OCI-LY1 (cell line): ENCODE measurements around the gene RAB7B.

Experiments
- H2AFZ ChIP-seq: fragments of 200-600 bp; sonication (generic), shearing (Covaris generic); 2 replicates; pipeline ENCODE4 v1.6.0; 2014; ENCODE audit warnings: antibody characterized with exemption, mild to moderate bottlenecking, low read length
- H3F3A ChIP-seq: fragments of 200-600 bp; sonication (generic), shearing (Covaris generic); 2 replicates; pipeline ENCODE4 v1.6.0; 2014; ENCODE audit warnings: mild to moderate bottlenecking, antibody characterized with exemption, low read length, moderate library complexity; ENCODE audit not compliant: insufficient read depth
- H3K27ac ChIP-seq: fragments of 200-600 bp; sonication (generic); 2 replicates; pipeline ENCODE4 v1.5.1; 2014; ENCODE audit warnings: low read length, mixed run types, mild to moderate bottlenecking, low read depth; ENCODE audit not compliant: poor library complexity, severe bottlenecking
- H3K27me3 ChIP-seq: fragments of 200-600 bp; sonication (generic); 2 replicates; pipeline ENCODE4 v1.6.0; 2014; ENCODE audit warnings: antibody characterized with exemption, mild to moderate bottlenecking, low read length, moderate library complexity; ENCODE audit not compliant: insufficient read depth
- H3K36me3 ChIP-seq: fragments of 200-600 bp; sonication (generic); 2 replicates; pipeline ENCODE4 v1.6.1; 2014; ENCODE audit warnings: mild to moderate bottlenecking, antibody characterized with exemption, low read length, moderate library complexity, mixed read lengths; ENCODE audit not compliant: insufficient read depth
- H3K4me1 ChIP-seq: fragments of 200-600 bp; sonication (generic); 2 replicates; pipeline ENCODE4 v1.5.1; 2014; ENCODE audit warnings: mild to moderate bottlenecking, low read length, moderate library complexity; ENCODE audit not compliant: insufficient read depth, severe bottlenecking
- H3K4me2 ChIP-seq: fragments of 200-600 bp; sonication (generic), shearing (Covaris generic); 2 replicates; pipeline ENCODE4 v1.6.1; 2014; ENCODE audit warnings: low read length
- H3K4me3 ChIP-seq: fragments of 200-600 bp; sonication (generic); 2 replicates; pipeline ENCODE4 v1.5.1; 2014; ENCODE audit warnings: low read length, low read depth, mild to moderate bottlenecking, mixed read lengths; ENCODE audit not compliant: poor library complexity, severe bottlenecking
- H3K79me2 ChIP-seq: fragments of 200-600 bp; shearing (Covaris generic); 2 replicates; pipeline ENCODE4 v1.6.1; 2016; ENCODE audit warnings: mixed run types, low read length, mixed read lengths; ENCODE audit not compliant: insufficient read depth
- H3K9ac ChIP-seq: fragments of 200-600 bp; sonication (generic), shearing (Covaris generic); 2 replicates; pipeline ENCODE4 v1.6.1; 2014; ENCODE audit warnings: mild to moderate bottlenecking, low read length, mixed read lengths
- H3K9me2 ChIP-seq: fragments of 200-600 bp; sonication (generic), shearing (Covaris generic); 2 replicates; pipeline ENCODE4 v1.6.1; 2014; ENCODE audit warnings: low read depth, mild to moderate bottlenecking, low read length, mixed read lengths
- H3K9me3 ChIP-seq: fragments of 200-600 bp; shearing (Covaris generic); 2 replicates; pipeline ENCODE4 v1.6.1; 2014; ENCODE audit warnings: low read length, mixed read lengths
- H4K20me1 ChIP-seq: fragments of 200-600 bp; sonication (generic), shearing (Covaris generic); 2 replicates; pipeline ENCODE4 v1.6.0; 2016; ENCODE audit warnings: mild to moderate bottlenecking, low read length; ENCODE audit not compliant: insufficient read depth
- EZH2 ChIP-seq: fragments of 200-600 bp; sonication (generic), shearing (Covaris generic); IDR thresholded peaks from 2 replicates; pipeline ENCODE4 v1.8.0; 2017; ENCODE audit warnings: borderline replicate concordance, mixed run types, mild to moderate bottlenecking, antibody characterized with exemption, low read length, moderate library complexity, mixed read lengths
- TF ChIP-seq, protein P1 (sequence below): fragments of 200-600 bp; sonication (generic), shearing (Covaris generic); IDR thresholded peaks from 2 replicates; pipeline ENCODE4 v1.5.1; 2017; ENCODE audit warnings: mild to moderate bottlenecking, antibody characterized with exemption, low read length, moderate library complexity, mixed read lengths

Gene RAB7B

GRCh38 chr1:205936846-205937586, 66.2 kb downstream of the RAB7B start:
- no peaks in the 10 kb centered on the region for H3F3A ChIP-seq
- TF ChIP-seq, protein P1, sequence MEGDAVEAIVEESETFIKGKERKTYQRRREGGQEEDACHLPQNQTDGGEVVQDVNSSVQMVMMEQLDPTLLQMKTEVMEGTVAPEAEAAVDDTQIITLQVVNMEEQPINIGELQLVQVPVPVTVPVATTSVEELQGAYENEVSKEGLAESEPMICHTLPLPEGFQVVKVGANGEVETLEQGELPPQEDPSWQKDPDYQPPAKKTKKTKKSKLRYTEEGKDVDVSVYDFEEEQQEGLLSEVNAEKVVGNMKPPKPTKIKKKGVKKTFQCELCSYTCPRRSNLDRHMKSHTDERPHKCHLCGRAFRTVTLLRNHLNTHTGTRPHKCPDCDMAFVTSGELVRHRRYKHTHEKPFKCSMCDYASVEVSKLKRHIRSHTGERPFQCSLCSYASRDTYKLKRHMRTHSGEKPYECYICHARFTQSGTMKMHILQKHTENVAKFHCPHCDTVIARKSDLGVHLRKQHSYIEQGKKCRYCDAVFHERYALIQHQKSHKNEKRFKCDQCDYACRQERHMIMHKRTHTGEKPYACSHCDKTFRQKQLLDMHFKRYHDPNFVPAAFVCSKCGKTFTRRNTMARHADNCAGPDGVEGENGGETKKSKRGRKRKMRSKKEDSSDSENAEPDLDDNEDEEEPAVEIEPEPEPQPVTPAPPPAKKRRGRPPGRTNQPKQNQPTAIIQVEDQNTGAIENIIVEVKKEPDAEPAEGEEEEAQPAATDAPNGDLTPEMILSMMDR, result no peak
- no peak for TF ChIP-seq EZH2
- H3K36me3 ChIP-seq, result no peaks in the 10 kb centered on the region
- H3K4me1 ChIP-seq, result no peaks in the 10 kb centered on the region
- no peaks in the 10 kb centered on the region for H4K20me1 ChIP-seq
- H3K4me2 ChIP-seq, result no peak overlapping the region
- no peak overlapping the region for H3K9ac ChIP-seq
- no peak overlapping the region for H3K4me3 ChIP-seq
- no peak overlapping the region for H3K27ac ChIP-seq
- H3K9me2 ChIP-seq, result no peaks in the 10 kb centered on the region
- peaks cover 6% of the 10 kb centered on the region; the same call in 1 of the 2 replicates for H3K27me3 ChIP-seq
- no peaks in the 10 kb centered on the region for H3K9me3 ChIP-seq
- no peaks in the 10 kb centered on the region for H3K79me2 ChIP-seq
- no peak overlapping the region for H2AFZ ChIP-seq

DNA sequence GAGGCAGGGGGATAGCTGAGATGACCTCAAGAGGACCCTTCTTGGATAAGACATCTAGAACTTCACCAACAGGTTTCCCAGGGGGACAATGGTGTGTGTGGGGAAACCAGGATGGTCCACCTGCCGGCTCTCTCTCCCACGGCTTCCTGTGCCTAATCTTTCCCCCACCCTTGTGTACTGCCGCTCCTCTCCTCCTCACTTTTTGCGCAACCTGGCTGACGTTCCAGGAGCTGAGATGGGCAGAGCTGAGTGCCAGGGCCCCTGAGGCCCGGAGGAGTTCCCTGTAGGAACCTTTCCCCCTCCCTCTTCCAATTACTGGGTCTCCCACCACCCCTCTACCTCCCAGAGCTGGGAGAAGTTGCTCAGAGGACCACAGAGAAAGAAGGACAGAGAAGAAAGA, 66.9 kb downstream of the RAB7B start:
- Histone ChIP-seq H3K27ac (no peak overlapping the region), H3F3A (no peaks in the 10 kb centered on the region)
- TF ChIP-seq, protein P1, result no peak
- TF ChIP-seq EZH2, result no peak

DNA sequence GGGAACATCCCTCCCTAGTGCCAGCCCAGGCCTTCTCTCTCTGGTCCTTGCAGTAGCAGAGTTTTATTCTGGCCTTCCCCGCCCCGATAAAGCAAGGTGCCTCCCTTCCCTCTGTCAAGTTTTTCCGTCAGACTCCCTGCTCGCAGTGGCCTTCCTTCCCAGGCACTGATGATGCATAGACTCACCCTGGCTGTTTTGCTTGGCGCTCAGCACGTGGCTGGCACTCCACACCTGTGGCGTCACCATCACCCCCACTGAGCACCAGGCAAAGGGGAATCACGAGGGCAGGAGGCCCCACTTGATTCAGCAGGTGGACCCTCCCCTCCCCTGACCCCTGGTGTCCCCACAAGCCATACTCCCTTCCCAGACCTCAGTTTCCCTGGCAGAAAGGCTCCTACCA, 67.3 kb downstream of the RAB7B start:
- no peaks in the 10 kb centered on the region for H3K79me2 ChIP-seq
- H3K9me2 ChIP-seq, result no peaks in the 10 kb centered on the region
- TF ChIP-seq, protein P1, result no peak
- no peak for TF ChIP-seq EZH2
- no peaks in the 10 kb centered on the region for H3F3A ChIP-seq
- H3K4me2 ChIP-seq, result no peak overlapping the region
- H3K9me3 ChIP-seq, result no peaks in the 10 kb centered on the region
- no peaks in the 10 kb centered on the region for H4K20me1 ChIP-seq
- H3K9ac ChIP-seq, result no peak overlapping the region
- H2AFZ ChIP-seq, result no peak overlapping the region
- peaks cover 6% of the 10 kb centered on the region; the same call in 1 of the 2 replicates for H3K27me3 ChIP-seq
- H3K4me3 ChIP-seq, result no peak overlapping the region
- H3K4me1 ChIP-seq, result no peaks in the 10 kb centered on the region
- H3K36me3 ChIP-seq, result no peaks in the 10 kb centered on the region
- H3K27ac ChIP-seq, result no peak overlapping the region

More for the DNA sequence above, 66.9 kb downstream of the RAB7B start:
- Histone ChIP-seq H3K36me3 (no peaks in the 10 kb centered on the region), H2AFZ (no peak overlapping the region), H3K9ac (no peak overlapping the region), H4K20me1 (no peaks in the 10 kb centered on the region), H3K9me2 (no peaks in the 10 kb centered on the region), H3K27me3 (peaks cover 6% of the 10 kb centered on the region; the same call in 1 of the 2 replicates), H3K4me2 (no peak overlapping the region), H3K79me2 (no peaks in the 10 kb centered on the region), H3K9me3 (no peaks in the 10 kb centered on the region), H3K4me1 (no peaks in the 10 kb centered on the region), H3K4me3 (no peak overlapping the region)
